Peyer's patch (tissue), 4 donors: ENCODE measurements around the gene TTC29. TPM values are rescaled to one million over a fixed set of nuclear protein-coding genes. Genes with fewer than 3 reads are reported as not detected.

Experiments
- DNase-seq, 3 donors: peaks; one replicate each; pipeline ENCODE4 v3.0.0-alpha.2; 2017 to 2019
- H3K27ac ChIP-seq, 4 donors: fragments of 200-600 bp; sonication (generic); one replicate each; pipeline ENCODE4 v1.5.1; 2016 to 2019
- H3K27me3 ChIP-seq, 2 donors: fragments of 200-600 bp; sonication (generic); one replicate each; pipeline ENCODE4 v1.5.1; 2019
- H3K36me3 ChIP-seq, 3 donors: fragments of 200-600 bp; sonication (generic); one replicate each; pipeline ENCODE4 v1.5.1; 2016 to 2019
- H3K4me1 ChIP-seq, 4 donors: fragments of 200-600 bp; sonication (generic); one replicate each; pipeline ENCODE4 v1.5.1; 2016 to 2019
- H3K4me3 ChIP-seq, 4 donors: fragments of 200-600 bp; sonication (generic); 1 replicate in 3 of 4; 2 replicates in 1 of 4; pipeline ENCODE4 v1.5.1; 2016 to 2019; ENCODE audit warnings: mild to moderate bottlenecking in 1 of 4
- H3K9me3 ChIP-seq, 4 donors: fragments of 200-600 bp; sonication (generic); one replicate each; pipeline ENCODE4 v1.5.1; 2016 to 2019; ENCODE audit warnings: mild to moderate bottlenecking in 1 of 4
- CTCF ChIP-seq, 6 experiments: fragments of 450-650 bp in 4 of 6; fragments of 200-600 bp in 2 of 6; sonication (generic) in 1 of 6; IDR thresholded peaks; one replicate each; pipeline ENCODE4 v1.5.1; 2017 to 2019; ENCODE audit warnings: antibody characterized with exemption in 6 of 6, mild to moderate bottlenecking in 3 of 6, moderate library complexity in 1 of 6
- POLR2A ChIP-seq, 2 donors: fragments of 450-650 bp; IDR thresholded peaks; one replicate each; pipeline ENCODE4 v1.5.1; 2017; ENCODE audit warnings: antibody characterized with exemption in 2 of 2, mild to moderate bottlenecking in 2 of 2, moderate library complexity in 2 of 2
- total RNA-seq, 4 donors: library from RNA; depleted of rRNA; stranded (reverse); fragments of >200 nt; gene quantifications; one replicate each; pipeline ENCODE4 v1.1.0, GENCODE V29; 2016

TTC29 gene
- total RNA-seq, 4 donors from 2014 or later, result not detected

- no peak overlapping the region for H3K27ac ChIP-seq
- TF ChIP-seq POLR2A (IDR thresholded peaks at IDR 0.05), result no peak
- TF ChIP-seq CTCF (IDR thresholded peaks at IDR 0.05), result no peak
- DNase-seq, result no peak
Observed at GRCh38 chr4:146855761-146856160, 89.9 kb downstream of the TTC29 start.

GRCh38 chr4:146852360-146852759 lies 93.3 kb downstream of the TTC29 start:
- Histone ChIP-seq H3K9me3 (no peaks in the 10 kb centered on the region), H3K4me3 (no peak overlapping the region), H3K4me1 (no peaks in the 10 kb centered on the region), H3K36me3 (no peaks in the 10 kb centered on the region), H3K27me3 (no peaks in the 10 kb centered on the region), H3K27ac (no peak overlapping the region)
- DNase-seq, result no peak
- TF ChIP-seq POLR2A (IDR thresholded peaks at IDR 0.05) (no peak), CTCF (IDR thresholded peaks at IDR 0.05) (no peak)

More at GRCh38 chr4:146855761-146856160, 89.9 kb downstream of the TTC29 start:
- H3K4me3 ChIP-seq, result no peak overlapping the region
- no peaks in the 10 kb centered on the region for H3K36me3 ChIP-seq
- H3K4me1 ChIP-seq, result no peaks in the 10 kb centered on the region
- H3K27me3 ChIP-seq, result no peaks in the 10 kb centered on the region
- no peaks in the 10 kb centered on the region for H3K9me3 ChIP-seq

- no peak overlapping the region for H3K27ac ChIP-seq
- no peaks in the 10 kb centered on the region for H3K4me1 ChIP-seq
- no peak overlapping the region for H3K4me3 ChIP-seq
- H3K9me3 ChIP-seq, result no peaks in the 10 kb centered on the region
- H3K36me3 ChIP-seq, result no peaks in the 10 kb centered on the region
- no peak for DNase-seq
- TF ChIP-seq POLR2A (IDR thresholded peaks at IDR 0.05) (no peak), CTCF (IDR thresholded peaks at IDR 0.05) (no peak)
- H3K27me3 ChIP-seq, result no peaks in the 10 kb centered on the region
Observed at GRCh38 chr4:146847345-146847744, 98.3 kb downstream of the TTC29 start.

- TF ChIP-seq CTCF (IDR thresholded peaks at IDR 0.05) (no peak), POLR2A (IDR thresholded peaks at IDR 0.05) (no peak)
- no peak overlapping the region for H3K4me3 ChIP-seq
- no peaks in the 10 kb centered on the region for H3K27me3 ChIP-seq
- no peaks in the 10 kb centered on the region for H3K36me3 ChIP-seq
- no peak overlapping the region for H3K27ac ChIP-seq
- H3K9me3 ChIP-seq, result no peaks in the 10 kb centered on the region
- no peaks in the 10 kb centered on the region for H3K4me1 ChIP-seq
- DNase-seq, result no peak
Observed at GRCh38 chr4:146846882-146847281, 98.8 kb downstream of the TTC29 start.

- H3K4me3 ChIP-seq, result no peak overlapping the region
- TF ChIP-seq CTCF (IDR thresholded peaks at IDR 0.05) (no peak), POLR2A (IDR thresholded peaks at IDR 0.05) (no peak)
Observed at GRCh38 chr4:146844761-146845160, 100.9 kb downstream of the TTC29 start.

GRCh38 chr4:146842876-146843275 lies 102.8 kb downstream of the TTC29 start:
- Histone ChIP-seq H3K27me3 (no peaks in the 10 kb centered on the region), H3K4me3 (no peak overlapping the region), H3K36me3 (no peaks in the 10 kb centered on the region), H3K27ac (no peak overlapping the region), H3K4me1 (no peaks in the 10 kb centered on the region), H3K9me3 (no peaks in the 10 kb centered on the region)
- TF ChIP-seq CTCF (IDR thresholded peaks at IDR 0.05), result no peak
- TF ChIP-seq POLR2A (IDR thresholded peaks at IDR 0.05), result no peak
- DNase-seq, result no peak

More at GRCh38 chr4:146844761-146845160, 100.9 kb downstream of the TTC29 start:
- no peaks in the 10 kb centered on the region for H3K27me3 ChIP-seq
- H3K4me1 ChIP-seq, result no peaks in the 10 kb centered on the region
- no peaks in the 10 kb centered on the region for H3K9me3 ChIP-seq
- DNase-seq, result no peak
- no peak overlapping the region for H3K27ac ChIP-seq
- no peaks in the 10 kb centered on the region for H3K36me3 ChIP-seq
